ENCODE results near the gene MGMT. TPM values are rescaled to one million over a fixed set of nuclear protein-coding genes. Genes with fewer than 3 reads are reported as not detected.

The MGMT gene
- total and polyA plus RNA-seq, 2 donors (not counting 3 experiments of a cell fraction or from before 2014, with no cell fraction given): 15.0 to 15.2 TPM

GRCh38 chr10:129761197-129761972 lies 294.3 kb downstream of the MGMT start:
- POLR2A ChIA-PET: no interaction called here
- no peaks in the 10 kb centered on the region for H3K9me3 ChIP-seq (replicated peaks; ENCODE audit: control insufficient read depth, insufficient read depth, low read length)

More at GRCh38 chr10:129761197-129761972, 294.3 kb downstream of the MGMT start:
- H3K4me3 ChIP-seq (replicated peaks in 1 of 3; ENCODE audit: insufficient read depth in 1 of 3, low read depth in 1 of 3, low read length in 3 of 3): no peak overlapping the region
- BruUV-seq (replicated peaks): no TSS peak
- DNase-seq (ENCODE audit: low read depth, low spot score) (no peak), FAIRE-seq (no peak)
- CTCF ChIA-PET: no interaction called here
- H3K27me3 ChIP-seq (ENCODE audit: control insufficient read depth in 2 of 2, insufficient read depth in 2 of 2, low read length in 2 of 2): no peaks in the 10 kb centered on the region
- no peak overlapping the region for H3K9ac ChIP-seq (replicated peaks; ENCODE audit: extremely low read depth, insufficient read depth, low read length)
- H3K9me1 ChIP-seq (replicated peaks; ENCODE audit: control insufficient read depth, extremely low read depth, insufficient read depth, low read length): no peaks in the 10 kb centered on the region
- dilution Hi-C loops (cut with MboI; ENCODE audit: extremely low pct_ligation_motif_present, low sequenced_read_pairs): no loop called here
- TF ChIP-seq JUN (IDR thresholded peaks at IDR 0.05; ENCODE audit: borderline replicate concordance, insufficient read depth, insufficient read length, low read depth) (no peak), POLR2AphosphoS5 (IDR thresholded peaks at IDR 0.05; ENCODE audit: insufficient read depth, low read depth, low read length) (no peak), MYC (IDR thresholded peaks at IDR 0.05; ENCODE audit: low read depth, low read length) (no peak), MAX (IDR thresholded peaks at IDR 0.05; ENCODE audit: insufficient read depth, insufficient read length) (no peak), CTCF (IDR thresholded peaks at IDR 0.05; ENCODE audit: extremely low read depth in 1 of 2, insufficient read depth in 1 of 2, low read depth in 1 of 2, low read length in 2 of 2) (no peak), GATA2 (IDR thresholded peaks at IDR 0.05; ENCODE audit: insufficient read depth, insufficient read length, low read depth, low read length) (no peak), POLR2A (IDR thresholded peaks at IDR 0.05; ENCODE audit: low read depth, low read length) (no peak), FOS (IDR thresholded peaks at IDR 0.05; ENCODE audit: borderline replicate concordance, insufficient read depth, low read length) (no peak), EZH2 (IDR thresholded peaks at IDR 0.05; ENCODE audit: borderline replicate concordance, low read depth, low read length, severe bottlenecking) (no peak)
- no peaks in the 10 kb centered on the region for H3K4me1 ChIP-seq (ENCODE audit: control insufficient read depth, extremely low read depth, insufficient read depth, low read length)
- no peak overlapping the region for H3K27ac ChIP-seq (ENCODE audit: insufficient read depth, low read depth, low read length)
- no peaks in the 10 kb centered on the region for H4K20me1 ChIP-seq (replicated peaks; ENCODE audit: control insufficient read depth, extremely low read depth, insufficient read depth, low read length)
- H3K79me2 ChIP-seq (ENCODE audit: control insufficient read depth, insufficient read depth, low read length): no peaks in the 10 kb centered on the region
- no peak overlapping the region for H3K4me2 ChIP-seq (ENCODE audit: insufficient read depth, low read length)
- intact Hi-C loops (cut with micrococcal nuclease): no loop called here
- no peaks in the 10 kb centered on the region for H3K36me3 ChIP-seq (ENCODE audit: control insufficient read depth in 2 of 2, extremely low read depth in 1 of 2, insufficient read depth in 2 of 2, low read length in 2 of 2)
- H2AFZ ChIP-seq (ENCODE audit: low read depth, low read length): no peak overlapping the region
